ENCODE measurements around the gene C10orf105.
A peak's percentile ranks its signal among the peaks of the same experiment; 100 is the strongest.

Gene C10orf105, protein sequence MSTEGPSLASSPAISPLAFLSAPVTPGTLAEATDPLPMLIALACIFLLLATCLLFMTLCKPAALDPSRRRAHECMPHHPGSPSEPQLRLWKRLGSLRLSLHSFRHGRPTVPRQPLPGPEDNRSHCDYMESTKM

DNA sequence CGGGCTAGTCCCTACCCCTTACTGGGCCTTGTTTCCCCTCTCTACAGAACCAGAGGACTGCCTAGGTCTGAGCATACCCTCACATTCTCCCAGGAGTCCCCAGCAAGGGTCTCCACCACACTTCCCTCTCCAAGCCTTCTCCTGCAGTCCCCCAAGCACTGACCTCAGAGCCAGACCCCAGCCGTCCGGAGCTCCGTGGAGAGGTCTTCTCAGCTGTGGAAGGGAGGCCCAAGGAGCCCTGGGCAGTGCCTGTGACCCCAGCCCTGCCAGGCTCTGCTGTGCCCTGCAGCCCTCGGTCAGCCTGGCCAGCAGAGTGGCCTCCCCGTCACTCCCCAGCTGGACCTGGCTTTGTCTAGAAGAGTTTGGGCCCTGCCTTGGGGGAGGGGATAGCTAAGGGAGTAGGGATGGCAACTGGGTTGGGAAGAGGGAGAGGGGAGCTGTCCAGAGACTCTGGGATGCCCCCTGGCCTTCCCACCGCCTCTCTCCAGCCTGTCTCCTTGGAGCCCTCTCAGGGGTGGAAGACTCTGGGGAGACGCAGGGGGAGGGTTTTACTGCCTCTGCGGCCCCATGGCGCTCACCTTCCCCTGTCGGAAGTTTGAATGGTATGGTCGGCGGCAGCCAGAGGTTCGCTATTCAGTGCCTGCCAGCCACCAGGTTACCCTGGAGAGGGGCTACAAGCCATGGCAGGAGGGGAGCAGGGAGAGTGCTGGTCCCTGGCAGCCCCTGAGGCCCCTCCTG lies at the start of gene C10orf105:
Gene C10orf105, minus strand, starts transcription at position 315 of the 738 bp plus-strand sequence. CDS start 3,441 bp downstream, outside the sequence.
- no peak for DNase-seq (ENCODE audit: insufficient read length, low spot score)
- TF ChIP-seq POLR2A (IDR thresholded peaks at IDR 0.05; ENCODE audit: low read depth, low read length), result no peak
- no peak for FAIRE-seq

DNA sequence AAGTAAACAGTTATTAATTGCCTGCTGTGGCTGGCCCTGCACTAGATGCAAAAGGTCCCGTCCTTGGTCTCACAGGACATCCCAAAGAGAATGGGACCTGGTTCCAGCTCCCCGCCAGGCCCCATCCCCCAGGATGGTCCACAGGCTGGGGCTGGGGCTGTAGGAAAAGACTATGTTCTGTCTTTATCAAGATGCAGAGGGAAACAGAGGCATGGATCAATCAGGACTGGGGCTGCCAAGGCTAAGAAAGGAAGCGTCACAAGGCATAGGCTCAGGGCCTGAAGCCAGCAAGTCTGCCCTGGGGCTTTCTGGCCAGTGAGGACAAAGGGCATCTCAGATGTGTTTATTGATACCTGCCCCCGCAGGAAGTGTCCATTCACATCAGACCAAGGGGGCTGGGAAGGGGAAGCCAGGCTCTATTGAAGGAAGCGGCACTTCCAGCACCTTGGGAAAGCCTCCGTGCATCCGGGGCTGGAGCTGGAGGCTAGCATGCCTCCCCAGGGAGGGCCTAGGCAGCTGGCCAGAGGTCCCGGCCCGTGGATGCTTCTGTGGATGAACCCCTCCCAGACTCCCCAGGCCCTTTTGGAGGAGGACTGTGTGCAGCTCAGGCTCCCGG lies 48.0 kb upstream of the C10orf105 start:
- TF ChIP-seq POLR2A (IDR thresholded peaks at IDR 0.05; ENCODE audit: low read depth, low read length), result no peak
- DNase-seq (ENCODE audit: insufficient read length, low spot score) (peak; percentile 48), FAIRE-seq (no peak)

DNA sequence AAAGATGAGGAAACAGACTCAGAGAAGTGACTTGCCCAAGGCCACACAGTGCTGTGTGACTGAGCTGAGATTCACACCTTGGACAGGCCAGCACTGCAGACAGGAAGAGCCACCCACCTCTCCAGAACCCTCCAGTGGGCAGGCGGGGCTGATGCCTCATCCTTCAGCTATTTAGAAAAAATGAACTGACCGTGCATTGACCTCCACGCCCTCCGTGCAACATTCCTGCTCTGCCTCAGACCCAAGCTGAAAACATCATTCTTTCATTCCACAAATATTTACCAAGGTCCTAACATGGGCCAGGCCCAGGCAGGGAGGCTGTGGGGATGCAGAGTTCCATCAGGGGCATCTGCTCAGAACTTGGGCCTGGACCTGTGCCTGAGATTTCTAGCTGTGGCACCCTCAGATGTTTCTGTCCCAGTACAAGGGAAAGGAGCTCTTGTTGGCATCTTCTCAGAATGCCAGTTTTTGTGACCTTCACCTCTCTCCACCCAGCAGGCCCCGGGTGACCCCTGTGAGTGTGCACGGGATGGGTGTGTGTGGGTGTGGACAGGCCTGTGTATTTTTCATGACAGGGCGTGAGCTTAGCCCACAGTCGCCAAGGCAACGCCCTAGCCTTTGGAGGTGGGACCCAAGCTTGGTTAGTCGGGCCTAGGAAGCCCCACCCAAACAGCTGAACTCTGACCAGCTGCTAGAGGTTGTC lies 47.3 kb upstream of the C10orf105 start:
- DNase-seq (ENCODE audit: insufficient read length, low spot score), result peak; percentile 97
- FAIRE-seq, result peak; percentile 96
- no peak for TF ChIP-seq POLR2A (IDR thresholded peaks at IDR 0.05; ENCODE audit: low read depth, low read length)

DNA sequence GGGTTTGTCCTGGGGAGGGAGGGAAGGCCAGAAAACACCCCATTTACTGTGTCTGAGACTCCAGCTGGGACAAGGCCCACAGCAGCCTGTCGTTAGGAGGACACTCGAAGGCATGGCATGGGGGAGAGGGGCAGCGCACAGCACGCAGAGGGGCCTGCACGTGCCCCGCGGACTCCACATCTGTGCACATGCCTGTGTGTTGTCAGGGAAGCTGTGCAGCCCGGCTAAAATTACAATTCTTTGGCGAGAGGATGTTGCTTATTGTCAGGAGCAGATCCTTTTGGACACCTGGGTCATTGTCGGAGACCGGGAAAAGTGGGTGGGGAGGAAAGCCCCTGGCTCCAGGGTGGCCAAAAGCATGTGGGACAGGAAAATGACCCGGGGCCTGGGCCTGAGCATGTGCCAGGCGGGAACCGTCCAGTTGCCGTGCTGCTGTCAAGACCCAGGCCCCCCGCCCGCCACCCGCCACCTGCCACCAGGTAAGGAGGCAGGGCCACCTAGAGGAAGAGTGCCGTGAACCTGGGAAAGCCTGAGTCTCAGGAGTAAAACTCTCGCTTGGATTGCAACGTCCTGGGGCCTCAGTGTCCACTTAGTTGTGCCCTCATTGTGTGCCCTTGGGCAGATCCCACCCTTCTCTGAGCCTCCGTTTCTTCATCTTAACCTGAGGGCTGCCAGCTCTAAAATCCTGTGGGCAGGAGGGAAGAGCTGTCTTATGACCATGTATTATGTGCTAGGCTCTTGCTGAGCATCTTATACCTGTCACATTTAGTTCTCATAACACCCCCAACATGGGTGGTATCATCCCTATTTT lies 46.5 kb upstream of the C10orf105 start:
- DNase-seq (ENCODE audit: insufficient read length, low spot score) (no peak), FAIRE-seq (no peak)
- TF ChIP-seq POLR2A (IDR thresholded peaks at IDR 0.05; ENCODE audit: low read depth, low read length), result no peak

DNA sequence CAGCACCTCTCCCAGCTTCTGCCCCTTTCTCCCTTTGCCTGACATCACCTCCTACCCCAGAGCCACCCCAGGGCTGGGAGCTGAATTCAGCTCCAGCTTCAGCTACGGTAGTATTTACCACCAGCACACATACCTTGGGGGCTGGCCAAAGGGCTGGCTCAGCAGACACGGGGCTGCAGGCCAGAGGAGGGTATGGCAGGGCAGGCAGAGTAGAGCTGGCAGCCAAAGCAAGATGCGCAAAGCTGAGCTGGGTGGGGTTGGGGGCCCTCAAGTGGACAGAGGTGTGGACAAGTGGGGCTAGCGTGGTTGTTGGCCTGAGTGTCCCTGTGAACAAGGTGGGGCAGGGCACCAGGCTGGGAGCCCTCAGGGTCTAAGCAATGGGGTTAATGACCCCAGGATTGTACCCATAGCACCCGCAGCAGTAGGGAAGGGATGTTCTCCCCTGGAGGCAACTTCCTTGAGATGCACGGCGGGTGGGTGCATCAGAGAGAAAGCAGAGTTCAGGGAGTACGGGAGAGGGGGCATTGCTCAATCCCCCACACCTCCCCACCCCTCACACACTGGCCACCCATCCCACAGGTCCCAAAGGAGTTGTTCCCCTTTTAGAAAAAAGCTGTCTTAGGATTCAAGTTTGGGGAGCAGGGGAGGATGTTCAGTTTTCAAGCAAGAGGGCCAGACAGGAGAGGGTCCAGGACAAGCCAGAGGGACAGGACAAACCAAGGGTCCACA lies 45.8 kb upstream of the C10orf105 start:
- 0 out of 2 replicates have a peak, but pooled peaks have one; percentile 4 for TF ChIP-seq POLR2A (IDR thresholded peaks at IDR 0.05; ENCODE audit: low read depth, low read length)
- no peak for DNase-seq (ENCODE audit: insufficient read length, low spot score)
- FAIRE-seq, result no peak

DNA sequence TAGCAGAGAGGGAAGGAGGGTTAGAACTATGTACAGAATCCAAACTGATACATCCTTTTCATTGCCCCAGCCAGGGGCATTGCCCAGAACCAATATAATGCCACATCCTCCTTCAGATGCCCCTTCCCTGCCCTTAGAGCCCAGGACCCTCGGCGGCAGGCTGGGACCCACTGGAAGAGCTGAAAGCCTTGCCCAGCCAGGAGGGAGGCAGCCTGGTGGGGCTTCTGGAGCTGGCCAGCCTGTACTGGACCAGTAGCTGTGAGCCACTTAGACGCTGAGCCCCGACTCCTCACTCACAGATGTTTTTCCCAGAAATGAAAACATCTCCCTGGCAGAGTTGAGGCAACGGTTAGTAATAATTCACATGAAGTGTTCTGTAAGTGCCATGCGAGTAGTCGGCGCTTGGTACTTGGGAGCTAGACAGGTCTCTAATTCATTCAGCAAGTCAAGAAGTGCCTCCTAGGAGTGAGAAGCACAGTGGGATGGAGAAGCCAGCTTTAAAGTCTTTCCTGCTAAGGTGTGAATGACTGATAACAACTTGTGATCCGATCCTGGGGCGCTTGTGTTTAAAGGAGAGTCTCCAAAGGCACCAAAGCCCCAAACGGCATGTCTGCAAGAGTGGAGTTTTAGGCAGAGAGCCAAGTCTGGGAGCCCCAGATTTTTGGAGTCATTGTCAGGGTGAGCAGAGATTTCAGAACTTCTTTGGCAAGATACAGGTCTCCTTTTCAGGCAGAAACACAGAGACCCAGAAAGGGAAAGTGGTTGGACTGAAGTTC lies 44.0 kb upstream of the C10orf105 start:
- FAIRE-seq (no peak), DNase-seq (ENCODE audit: insufficient read length, low spot score) (no peak)
- no peak for TF ChIP-seq POLR2A (IDR thresholded peaks at IDR 0.05; ENCODE audit: low read depth, low read length)

DNA sequence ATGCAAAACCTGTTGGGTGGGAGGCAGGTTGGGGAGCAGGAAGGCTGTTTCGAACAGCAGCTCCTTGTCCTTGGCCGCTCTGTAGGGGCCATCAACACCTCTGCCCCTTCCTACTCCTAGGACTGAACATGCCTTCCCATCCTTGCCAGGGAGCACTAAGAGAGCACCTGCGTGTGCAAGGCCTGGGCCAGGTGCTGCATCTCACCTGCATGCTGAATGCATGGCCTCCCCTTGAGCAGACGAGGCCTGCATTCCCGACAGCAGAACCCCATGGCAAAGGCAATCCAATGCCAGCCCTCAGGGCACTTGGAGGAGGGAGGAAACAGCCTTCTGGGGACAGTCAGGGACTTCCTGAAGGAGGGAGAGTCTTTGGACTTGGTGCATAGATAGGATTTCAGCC lies 42.7 kb upstream of the C10orf105 start:
- FAIRE-seq (no peak), DNase-seq (ENCODE audit: insufficient read length, low spot score) (no peak)
- no peak for TF ChIP-seq POLR2A (IDR thresholded peaks at IDR 0.05; ENCODE audit: low read depth, low read length)

DNA sequence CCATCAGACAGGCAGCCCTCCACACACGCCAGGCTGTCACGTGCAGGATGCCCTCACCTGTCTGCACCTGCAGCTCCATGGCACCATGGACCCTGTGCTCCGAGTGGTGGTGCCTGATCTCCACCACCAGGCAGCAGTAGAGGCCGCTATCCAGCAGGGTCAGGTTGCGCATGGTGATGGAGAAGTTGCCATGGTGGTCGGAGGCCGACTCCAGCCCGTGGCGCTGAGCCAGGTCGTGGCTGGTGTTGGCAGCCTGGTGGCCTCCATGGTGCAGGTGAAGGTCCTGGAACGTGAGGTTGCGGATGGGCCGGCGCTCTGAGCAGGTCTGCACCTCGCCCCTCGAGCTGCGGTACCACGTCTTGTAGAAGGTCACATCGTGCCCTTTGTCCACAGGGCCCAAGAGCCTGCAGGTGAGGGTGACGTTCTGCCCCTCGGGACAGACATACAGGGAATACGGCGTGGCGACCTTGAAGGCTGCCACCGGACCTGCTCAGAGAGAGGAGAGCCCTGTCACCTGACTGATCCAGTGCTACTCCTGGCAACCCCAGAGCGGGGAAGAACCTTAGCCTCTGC lies 42.0 kb upstream of the C10orf105 start:
- DNase-seq (ENCODE audit: insufficient read length, low spot score) (no peak), FAIRE-seq (no peak)
- TF ChIP-seq POLR2A (IDR thresholded peaks at IDR 0.05; ENCODE audit: low read depth, low read length), result no peak

DNA sequence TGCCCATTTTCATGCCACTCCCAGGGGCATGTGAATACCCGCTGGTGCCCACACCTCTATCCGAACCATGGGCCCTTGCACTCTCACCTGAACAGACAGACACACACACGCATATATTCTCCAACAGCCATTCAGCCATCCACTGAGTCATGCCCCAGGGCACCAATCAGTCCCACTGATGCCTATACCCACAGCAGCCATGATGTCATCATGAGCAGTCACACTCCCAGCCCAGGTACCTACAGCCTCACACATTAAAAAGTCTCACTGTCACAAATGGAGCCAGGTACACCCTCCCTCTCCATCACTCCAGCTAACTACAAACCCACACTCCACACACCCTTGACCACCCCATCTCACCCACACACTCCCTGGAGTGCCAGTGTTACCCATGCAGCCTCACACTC lies 41.5 kb upstream of the C10orf105 start:
- FAIRE-seq (peak; percentile 58), DNase-seq (ENCODE audit: insufficient read length, low spot score) (no peak)
- TF ChIP-seq POLR2A (IDR thresholded peaks at IDR 0.05; ENCODE audit: low read depth, low read length), result no peak

DNA sequence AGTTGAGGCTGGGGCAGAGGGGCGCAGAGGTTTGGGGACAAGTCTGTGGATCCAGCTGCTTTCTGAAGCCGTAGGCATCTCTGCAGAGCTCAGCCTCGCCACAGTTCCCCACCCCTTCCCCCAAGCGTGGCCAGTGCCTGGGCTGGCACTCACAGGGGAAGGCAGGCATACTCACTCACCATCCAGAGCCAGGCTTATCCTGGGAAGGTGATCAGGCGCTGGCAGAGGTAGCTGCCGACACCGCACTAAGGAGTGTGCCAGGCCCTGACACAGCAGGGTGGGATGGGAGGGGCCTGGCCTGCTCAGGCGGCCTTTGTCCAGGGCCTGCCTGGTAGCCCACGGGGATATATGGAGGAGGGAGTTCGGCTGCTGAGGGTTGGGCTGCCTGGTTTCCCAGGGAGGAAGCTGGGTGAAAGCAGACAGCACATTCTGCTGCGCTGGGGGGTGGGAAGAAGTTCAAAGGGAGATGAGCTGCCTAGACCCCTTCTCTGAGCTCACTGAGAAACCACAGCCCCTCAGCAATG lies 37.9 kb upstream of the C10orf105 start:
- FAIRE-seq (no peak), DNase-seq (ENCODE audit: insufficient read length, low spot score) (no peak)
- no peak for TF ChIP-seq POLR2A (IDR thresholded peaks at IDR 0.05; ENCODE audit: low read depth, low read length)

DNA sequence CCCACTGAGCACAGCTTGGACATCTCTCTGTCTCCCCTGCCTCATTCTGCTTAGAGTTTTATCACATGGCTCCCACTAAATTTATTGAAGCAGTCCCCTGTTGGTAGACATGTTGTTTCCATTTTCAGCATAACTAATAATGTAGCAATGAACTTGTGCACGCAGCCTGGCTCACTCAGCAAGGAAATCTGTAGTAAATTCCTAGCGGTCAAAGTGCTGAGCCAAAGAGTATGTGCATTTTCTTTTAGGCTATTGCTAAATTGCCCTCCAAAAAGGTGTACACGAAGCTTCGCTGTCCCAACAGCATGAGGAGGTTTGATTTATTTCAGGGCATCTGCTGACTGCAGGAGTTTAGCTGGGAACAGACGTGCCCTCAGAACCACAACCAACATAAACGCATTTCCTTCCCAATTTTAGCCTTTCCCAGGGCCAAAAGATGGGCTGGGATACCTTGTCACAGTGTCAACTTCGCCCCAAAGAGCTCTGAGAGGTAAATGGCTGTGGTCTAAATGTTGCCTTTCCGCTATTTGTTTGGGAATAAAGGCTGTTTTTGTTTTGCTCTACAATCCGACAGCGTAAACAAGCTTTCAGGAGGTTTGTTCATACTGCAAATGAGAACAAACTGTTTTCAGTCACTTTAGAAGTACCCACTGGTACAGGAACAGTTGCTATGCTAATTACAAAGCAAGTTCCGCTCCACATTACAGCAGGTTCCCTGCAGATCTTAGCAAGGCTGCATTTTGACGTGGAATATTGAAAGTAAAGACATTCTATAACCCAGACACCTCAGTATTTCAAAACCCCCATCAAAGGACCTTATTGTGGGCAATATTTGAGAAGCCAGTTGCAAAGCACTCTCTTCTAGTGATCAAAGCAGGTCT lies 37.0 kb upstream of the C10orf105 start:
- FAIRE-seq, result no peak
- TF ChIP-seq POLR2A (IDR thresholded peaks at IDR 0.05; ENCODE audit: low read depth, low read length), result no peak

More for the DNA sequence above, 37.0 kb upstream of the C10orf105 start:
- DNase-seq (ENCODE audit: insufficient read length, low spot score), result no peak

Measured in H54 (cell line).